MM.1S (cell line): ENCODE results near the gene MAGI2.

Experiments
- DNase-seq: peaks from one replicate; pipeline ENCODE4 v3.0.0-alpha.2; 2015
- H2AFZ ChIP-seq: fragments of 300-600 bp; sonication (generic); 2 replicates; pipeline ENCODE4 v1.6.0; 2016; ENCODE audit warnings: antibody characterized with exemption, low read length
- H3F3A ChIP-seq: fragments of 300-600 bp; sonication (generic); 2 replicates; pipeline ENCODE4 v1.6.1; 2016; ENCODE audit warnings: mild to moderate bottlenecking, antibody characterized with exemption, low read length, moderate library complexity, mixed read lengths; ENCODE audit not compliant: insufficient read depth
- H3K27ac ChIP-seq: fragments of 300-600 bp; sonication (generic); 2 replicates; pipeline ENCODE4 v1.5.1; 2016; ENCODE audit warnings: mild to moderate bottlenecking, low read length
- H3K27me3 ChIP-seq: fragments of 300-600 bp; sonication (generic); replicated peaks from 2 replicates; pipeline ENCODE4 v1.6.0; 2016; ENCODE audit warnings: low read length; ENCODE audit not compliant: insufficient read depth
- H3K36me3 ChIP-seq: fragments of 300-600 bp; sonication (generic); replicated peaks from 2 replicates; pipeline ENCODE4 v1.6.1; 2016; ENCODE audit warnings: mild to moderate bottlenecking, low read length, mixed read lengths; ENCODE audit not compliant: insufficient read depth
- H3K4me1 ChIP-seq: fragments of 300-600 bp; sonication (generic); 2 replicates; pipeline ENCODE4 v1.6.1; 2016; ENCODE audit warnings: low read length, mixed read lengths
- H3K4me2 ChIP-seq: fragments of 300-600 bp; sonication (generic); 2 replicates; pipeline ENCODE4 v1.6.0; 2016; ENCODE audit warnings: low read depth, low read length
- H3K4me3 ChIP-seq: fragments of 300-600 bp; sonication (generic); 2 replicates; pipeline ENCODE4 v1.5.1; 2016; ENCODE audit warnings: low read length, mixed read lengths
- H3K79me2 ChIP-seq: fragments of 300-600 bp; sonication (generic); 2 replicates; pipeline ENCODE4 v1.6.1; 2016; ENCODE audit warnings: mixed run types, low read length, mixed read lengths
- H3K9ac ChIP-seq: fragments of 300-600 bp; sonication (generic); 2 replicates; pipeline ENCODE4 v1.6.1; 2016; ENCODE audit warnings: low read length, mixed read lengths
- H3K9me2 ChIP-seq: fragments of 300-600 bp; sonication (generic); replicated peaks from 2 replicates; pipeline ENCODE4 v1.6.1; 2016; ENCODE audit warnings: mild to moderate bottlenecking, low read length, mixed read lengths; ENCODE audit not compliant: insufficient read depth
- H3K9me3 ChIP-seq: fragments of 300-600 bp; sonication (generic); replicated peaks from 2 replicates; pipeline ENCODE4 v1.6.1; 2016; ENCODE audit warnings: mild to moderate bottlenecking, low read length, mixed read lengths; ENCODE audit not compliant: insufficient read depth
- H4K20me1 ChIP-seq: fragments of 300-600 bp; sonication (generic); 2 replicates; pipeline ENCODE4 v1.6.1; 2016; ENCODE audit warnings: mild to moderate bottlenecking, low read length, moderate library complexity, mixed read lengths; ENCODE audit not compliant: insufficient read depth
- EZH2 ChIP-seq: fragments of 300-600 bp; sonication (generic); optimal IDR thresholded peaks from 2 replicates; pipeline ENCODE3; 2017; ENCODE audit warnings: low read depth, mild to moderate bottlenecking, antibody characterized with exemption, low read length, mixed read lengths
- EZH2phosphoT487 ChIP-seq: fragments of 300-600 bp; sonication (generic); IDR thresholded peaks from 2 replicates; pipeline ENCODE4 v1.6.1; 2018; ENCODE audit warnings: antibody characterized with exemption, low read length
- TF ChIP-seq, protein P1 (sequence below): fragments of 300-600 bp; sonication (generic); IDR thresholded peaks from 2 replicates; pipeline ENCODE4 v1.5.1; 2016; ENCODE audit warnings: antibody characterized with exemption, low read length, mixed read lengths

Gene MAGI2

DNA sequence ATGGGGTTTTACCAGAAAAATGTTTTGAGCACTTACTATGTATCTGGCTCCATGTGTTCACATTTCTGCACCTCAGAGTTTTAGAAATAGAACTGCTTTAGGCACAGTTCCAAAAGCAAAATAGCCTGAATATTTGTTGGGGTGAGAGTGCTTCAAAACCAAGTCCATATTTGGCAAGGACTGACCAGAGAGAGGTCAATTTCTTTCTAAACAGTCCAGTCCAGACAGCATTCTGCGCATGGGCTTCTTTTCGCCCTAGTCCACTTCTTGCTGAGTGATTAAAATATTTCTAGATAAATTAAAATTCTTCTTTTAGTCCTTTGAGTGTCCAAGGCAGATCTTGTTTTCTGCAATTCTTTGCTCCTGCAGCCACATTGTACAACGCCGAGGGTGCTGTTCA is 1227.9 kb downstream of the MAGI2 start:
- Histone ChIP-seq H3K27me3 (no peaks in the 10 kb centered on the region), H3K4me2 (no peak overlapping the region), H3K9me3 (no peaks in the 10 kb centered on the region), H3K9me2 (no peaks in the 10 kb centered on the region), H3K79me2 (no peaks in the 10 kb centered on the region), H2AFZ (no peak overlapping the region), H3K4me1 (no peaks in the 10 kb centered on the region), H3F3A (no peaks in the 10 kb centered on the region), H3K9ac (no peak overlapping the region), H3K27ac (no peak overlapping the region), H3K36me3 (no peaks in the 10 kb centered on the region), H3K4me3 (no peak overlapping the region), H4K20me1 (no peaks in the 10 kb centered on the region)
- TF ChIP-seq EZH2phosphoT487, result no peak
- no peak for TF ChIP-seq EZH2
- TF ChIP-seq, protein P1, sequence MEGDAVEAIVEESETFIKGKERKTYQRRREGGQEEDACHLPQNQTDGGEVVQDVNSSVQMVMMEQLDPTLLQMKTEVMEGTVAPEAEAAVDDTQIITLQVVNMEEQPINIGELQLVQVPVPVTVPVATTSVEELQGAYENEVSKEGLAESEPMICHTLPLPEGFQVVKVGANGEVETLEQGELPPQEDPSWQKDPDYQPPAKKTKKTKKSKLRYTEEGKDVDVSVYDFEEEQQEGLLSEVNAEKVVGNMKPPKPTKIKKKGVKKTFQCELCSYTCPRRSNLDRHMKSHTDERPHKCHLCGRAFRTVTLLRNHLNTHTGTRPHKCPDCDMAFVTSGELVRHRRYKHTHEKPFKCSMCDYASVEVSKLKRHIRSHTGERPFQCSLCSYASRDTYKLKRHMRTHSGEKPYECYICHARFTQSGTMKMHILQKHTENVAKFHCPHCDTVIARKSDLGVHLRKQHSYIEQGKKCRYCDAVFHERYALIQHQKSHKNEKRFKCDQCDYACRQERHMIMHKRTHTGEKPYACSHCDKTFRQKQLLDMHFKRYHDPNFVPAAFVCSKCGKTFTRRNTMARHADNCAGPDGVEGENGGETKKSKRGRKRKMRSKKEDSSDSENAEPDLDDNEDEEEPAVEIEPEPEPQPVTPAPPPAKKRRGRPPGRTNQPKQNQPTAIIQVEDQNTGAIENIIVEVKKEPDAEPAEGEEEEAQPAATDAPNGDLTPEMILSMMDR, result no peak
- DNase-seq, result no peak

DNA sequence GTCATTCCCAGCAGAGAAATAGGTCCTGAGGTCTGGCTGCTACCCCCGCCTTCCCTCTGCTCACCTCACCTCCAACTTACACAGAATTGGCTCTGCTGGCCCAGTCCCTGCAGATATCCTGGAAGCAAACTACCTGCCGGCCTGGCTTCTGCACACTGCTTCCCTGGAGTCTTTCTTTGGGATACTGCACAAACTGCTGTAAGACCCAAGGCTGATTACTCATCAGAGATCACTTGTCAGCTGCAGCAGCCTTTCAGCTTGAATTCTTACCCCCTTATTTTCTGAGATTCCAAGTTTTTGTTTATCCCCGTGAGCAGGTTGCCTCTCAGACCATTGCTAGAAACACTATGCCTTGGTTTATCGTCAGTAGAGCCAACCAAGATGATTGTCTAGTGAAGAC is 1228.5 kb downstream of the MAGI2 start:
- Histone ChIP-seq H3K79me2 (no peaks in the 10 kb centered on the region), H3K36me3 (no peaks in the 10 kb centered on the region), H3K9me3 (no peaks in the 10 kb centered on the region), H3F3A (no peaks in the 10 kb centered on the region), H3K4me3 (no peak overlapping the region), H3K9me2 (no peaks in the 10 kb centered on the region), H2AFZ (no peak overlapping the region), H3K9ac (no peak overlapping the region), H4K20me1 (no peaks in the 10 kb centered on the region), H3K27me3 (no peaks in the 10 kb centered on the region), H3K27ac (no peak overlapping the region), H3K4me2 (no peak overlapping the region), H3K4me1 (no peaks in the 10 kb centered on the region)
- TF ChIP-seq, protein P1, result no peak
- TF ChIP-seq EZH2phosphoT487 (no peak), EZH2 (no peak)
- no peak for DNase-seq

DNA sequence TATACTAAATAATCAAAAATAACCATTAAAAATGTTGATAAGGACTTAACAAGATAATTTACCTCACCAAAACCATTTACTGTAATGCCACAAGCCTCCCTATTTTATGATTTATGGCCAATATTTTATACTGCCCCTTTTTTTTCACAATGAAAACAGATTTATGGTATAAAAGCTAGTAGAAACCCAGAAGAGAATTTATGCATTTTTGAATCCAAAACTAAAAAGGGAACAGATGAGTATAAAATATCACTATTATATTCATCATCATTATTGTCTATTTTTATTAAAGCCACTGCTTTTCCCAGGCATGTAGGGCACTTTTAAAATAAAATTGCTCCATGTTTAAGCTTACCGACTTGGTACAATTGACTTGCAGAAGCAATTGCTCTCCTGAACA is 1229.9 kb downstream of the MAGI2 start:
- DNase-seq, result no peak
- no peaks in the 10 kb centered on the region for H3K79me2 ChIP-seq
- no peaks in the 10 kb centered on the region for H3F3A ChIP-seq
- H3K9ac ChIP-seq, result no peak overlapping the region
- H3K27me3 ChIP-seq, result no peaks in the 10 kb centered on the region
- TF ChIP-seq EZH2phosphoT487, result no peak
- no peak for TF ChIP-seq EZH2
- TF ChIP-seq, protein P1, result no peak
- H3K9me2 ChIP-seq, result no peaks in the 10 kb centered on the region
- H3K4me2 ChIP-seq, result no peak overlapping the region
- H3K36me3 ChIP-seq, result no peaks in the 10 kb centered on the region
- no peaks in the 10 kb centered on the region for H3K9me3 ChIP-seq
- no peak overlapping the region for H3K4me3 ChIP-seq
- no peak overlapping the region for H2AFZ ChIP-seq
- no peaks in the 10 kb centered on the region for H4K20me1 ChIP-seq
- no peaks in the 10 kb centered on the region for H3K4me1 ChIP-seq
- no peak overlapping the region for H3K27ac ChIP-seq
